CMK (cell line): ENCODE results near the gene SETD5.

Experiments
- DNase-seq: peaks from one replicate; pipeline ENCODE4 v3.0.0-alpha.2; 2010; ENCODE audit warnings: low read depth

SETD5 gene

DNA sequence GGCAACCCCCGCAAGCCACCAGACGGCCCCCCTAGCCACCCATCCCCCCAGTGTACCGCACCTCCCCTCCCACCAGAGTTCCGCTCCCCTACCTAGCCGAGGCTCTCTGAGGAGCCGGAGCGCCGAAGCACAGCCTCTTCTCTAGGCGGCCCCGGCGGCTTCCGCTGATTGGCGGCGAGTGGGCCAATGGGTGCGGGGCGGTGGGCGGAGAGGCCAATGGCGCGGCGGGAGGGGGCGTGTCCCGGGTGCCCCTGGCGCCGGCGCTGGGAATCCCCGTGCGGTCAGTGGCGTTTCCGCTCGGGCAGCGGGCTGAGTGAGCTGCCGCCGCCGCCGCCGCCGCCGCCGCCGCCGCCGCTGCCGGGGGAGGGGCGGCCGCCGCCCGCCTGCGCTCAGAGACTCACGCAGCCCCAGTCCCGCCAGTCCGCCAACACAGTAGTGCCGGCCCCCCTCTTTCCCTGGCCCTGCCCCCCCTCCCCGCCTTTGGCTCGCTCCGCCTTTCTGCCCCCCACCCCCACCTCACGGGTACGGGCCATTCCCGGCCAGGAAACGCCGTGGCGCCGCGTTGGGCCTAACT lies at the start of gene SETD5:
SETD5 (plus strand) TSS at position 284 of the 574 bp plus-strand sequence. CDS start 31,324 bp downstream, outside the sequence.
- peak; percentile 91 for DNase-seq

- DNase-seq = no peak
Measured at GRCh38 chr3:9347887-9348286, 49.5 kb upstream of the SETD5 start.

DNA sequence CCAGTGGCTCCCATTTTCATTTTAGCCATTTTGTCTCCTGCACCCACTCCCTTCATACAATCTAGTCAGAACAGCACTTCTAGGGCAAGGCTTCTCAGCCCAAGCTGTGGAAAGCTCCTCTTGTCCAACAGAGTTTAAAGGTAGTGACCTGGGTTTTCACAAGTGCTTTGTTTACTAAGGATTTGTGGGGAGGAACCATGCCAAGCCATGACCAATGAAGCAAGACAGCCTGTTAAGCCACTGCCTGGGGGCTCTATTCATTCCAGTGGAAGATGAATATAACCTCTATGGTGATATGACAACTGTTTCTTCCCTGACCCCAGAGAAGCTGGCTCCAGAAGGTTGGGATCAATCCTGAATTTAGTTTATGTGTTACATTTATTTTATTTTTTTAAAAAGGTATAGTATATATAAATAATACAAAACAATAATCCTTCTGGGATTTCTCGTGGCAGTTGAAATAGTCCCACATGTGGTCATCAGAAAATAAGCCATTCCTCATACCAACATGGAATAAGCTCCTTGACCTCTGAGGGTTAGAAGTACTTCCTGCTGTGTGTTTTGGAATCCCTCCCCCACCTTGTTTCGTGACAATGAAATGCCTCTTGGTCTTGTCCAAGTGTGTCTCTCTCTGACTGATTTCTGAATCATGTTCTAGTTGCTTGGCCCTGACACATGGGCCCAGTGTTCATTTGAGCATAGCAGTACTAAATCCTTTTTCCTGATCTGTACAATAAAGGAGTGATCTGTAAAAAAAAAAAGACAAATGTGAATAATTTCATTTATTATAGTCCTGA lies 47.9 kb upstream of the SETD5 start:
- no peak for DNase-seq

DNA sequence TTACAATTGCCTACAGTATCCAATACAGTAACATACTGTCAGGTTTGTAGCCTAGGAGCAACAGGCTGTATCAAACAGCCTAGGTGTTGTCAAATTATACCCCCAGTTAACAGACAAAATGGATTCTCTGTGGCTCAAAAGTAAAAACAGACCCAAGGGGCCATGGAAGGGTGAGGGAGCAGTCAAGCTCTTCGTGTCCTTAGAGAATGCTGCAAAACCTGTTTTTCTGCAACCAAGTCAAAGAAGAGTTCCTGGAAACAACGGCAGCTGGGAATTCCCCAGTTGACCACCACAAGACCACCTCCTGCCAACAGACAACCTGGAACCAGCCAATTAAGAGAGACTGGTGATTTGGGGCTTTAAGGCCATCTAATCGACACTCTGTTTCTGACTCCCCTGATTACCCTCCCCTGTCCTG lies 45.7 kb upstream of the SETD5 start:
- DNase-seq = no peak

GRCh38 chr3:9352917-9353752 lies 44.3 kb upstream of the SETD5 start:
- no peak for DNase-seq

DNA sequence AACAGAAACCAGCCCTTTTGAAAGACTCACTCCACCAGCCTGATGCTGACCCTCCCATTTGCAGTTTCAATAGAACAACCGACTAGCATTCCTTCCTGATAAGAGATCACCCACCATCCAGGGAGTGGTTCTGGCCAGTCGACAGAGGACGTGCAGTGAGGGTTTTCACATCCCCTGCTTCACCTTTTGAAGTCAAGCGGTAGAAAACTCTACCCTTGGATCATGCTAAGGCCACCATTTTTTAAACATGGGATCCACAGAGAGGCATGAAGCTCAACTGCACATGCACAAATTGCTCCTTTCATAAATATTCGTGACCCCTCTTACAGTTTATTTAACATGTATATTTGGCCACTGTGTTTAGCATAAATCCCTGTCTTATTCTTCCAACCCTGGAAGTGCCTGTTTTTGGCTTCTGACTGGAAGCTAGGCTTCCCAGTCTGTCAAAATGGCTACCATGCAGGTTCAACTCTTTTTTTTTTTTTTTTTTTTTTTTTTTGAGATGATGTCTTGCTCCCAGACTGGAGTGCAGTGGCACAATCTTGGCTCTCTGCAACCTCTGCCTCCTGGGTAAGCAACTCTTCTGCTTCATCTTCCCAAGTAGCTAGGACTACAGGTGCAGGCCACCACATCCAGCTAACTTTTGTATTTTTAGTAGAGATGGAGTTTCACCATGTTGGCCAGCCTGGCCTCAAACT lies 35.6 kb upstream of the SETD5 start:
- no peak for DNase-seq

GRCh38 chr3:9362731-9363530 lies 34.5 kb upstream of the SETD5 start, which contains the start of gene THUMPD3:
Gene THUMPD3, plus strand, starts transcription at chr3:9363054. Its CDS starts 2,015 bp downstream, at chr3:9365069.
- peak; percentile 88 for DNase-seq

GRCh38 chr3:9369508-9369907 lies 27.9 kb upstream of the SETD5 start:
- DNase-seq = no peak

- no peak for DNase-seq
Measured at GRCh38 chr3:9373465-9373864, 23.9 kb upstream of the SETD5 start.

DNA sequence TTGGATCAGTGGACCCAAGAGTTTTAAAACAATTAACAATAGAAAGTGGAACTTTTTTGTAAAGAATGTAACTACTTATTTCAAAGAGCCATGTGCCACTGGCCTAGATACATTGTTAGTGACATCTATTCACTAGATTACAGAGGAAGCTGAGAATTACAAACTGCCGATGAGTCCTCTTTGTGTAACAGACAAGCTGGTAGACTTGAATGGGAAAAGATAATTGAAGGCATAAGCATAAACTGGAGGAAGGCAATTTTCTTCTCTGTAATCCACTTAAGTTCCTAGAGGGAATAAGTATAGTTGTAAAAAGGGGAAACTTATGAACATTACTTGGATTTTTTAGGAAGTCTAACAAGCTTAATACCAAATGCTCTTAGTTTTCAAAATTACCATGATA lies 19.4 kb upstream of the SETD5 start:
- no peak for DNase-seq

DNA sequence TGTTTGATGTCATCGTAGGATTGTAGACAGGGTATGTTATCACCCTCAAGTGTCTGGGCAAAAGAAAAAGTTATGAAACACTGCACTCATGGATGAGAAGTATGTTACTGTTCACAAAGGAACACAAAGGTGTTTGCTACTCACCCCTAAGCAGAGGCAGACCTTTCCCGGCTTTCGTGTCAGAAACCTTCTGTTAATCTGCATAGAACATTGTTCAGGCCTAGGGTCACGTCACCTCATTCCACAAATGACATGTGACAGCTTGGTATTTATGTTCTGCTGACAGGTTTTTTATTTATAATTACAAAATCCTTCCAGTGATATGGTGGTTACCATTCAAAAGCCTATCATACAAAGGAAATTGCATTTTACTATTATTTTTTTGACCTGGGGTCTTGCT lies 18.1 kb upstream of the SETD5 start:
- no peak for DNase-seq

DNA sequence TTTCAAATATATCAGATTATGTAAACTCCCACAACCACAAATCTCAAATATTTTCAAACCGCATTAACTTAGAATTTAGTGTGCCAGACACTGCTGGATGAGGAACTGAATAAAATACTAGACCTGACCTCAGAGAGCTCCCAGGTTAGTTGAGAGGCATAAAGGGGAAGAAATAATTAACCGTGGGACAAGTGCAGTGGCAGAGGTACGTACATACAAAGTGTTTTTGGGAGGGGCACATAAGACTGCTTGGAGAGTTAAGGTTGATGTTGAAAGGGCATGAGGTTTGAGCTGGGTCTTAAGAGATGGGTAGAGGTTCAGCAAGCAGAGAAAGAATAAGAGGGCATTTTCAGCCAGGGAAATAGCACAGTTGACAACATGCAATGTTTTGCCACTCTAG lies 17.4 kb upstream of the SETD5 start:
- DNase-seq = no peak

GRCh38 chr3:9384141-9384828 lies 13.1 kb upstream of the SETD5 start:
- no peak for DNase-seq

- DNase-seq = no peak
Measured at GRCh38 chr3:9385187-9386077, 12.0 kb upstream of the SETD5 start.

DNA sequence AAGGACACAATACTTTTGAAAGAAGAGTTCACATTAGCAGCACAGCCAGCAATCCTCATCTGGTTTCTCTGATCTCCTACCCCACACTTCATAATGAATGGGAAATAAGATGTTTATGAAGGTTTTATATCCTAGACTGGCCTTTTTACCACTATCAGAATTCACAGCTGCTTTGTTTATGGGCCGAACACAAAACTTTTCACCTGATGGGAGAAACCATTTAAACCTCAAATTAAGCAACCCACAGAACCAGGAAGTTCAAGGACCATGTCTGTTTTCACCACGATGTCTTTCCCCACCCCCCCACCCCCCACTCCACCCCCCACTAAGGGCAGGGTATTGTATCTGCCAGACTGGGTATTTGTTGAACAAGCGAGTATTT lies 11.3 kb upstream of the SETD5 start:
- DNase-seq = no peak

GRCh38 chr3:9386501-9387321 lies 10.7 kb upstream of the SETD5 start:
- DNase-seq = no peak

DNA sequence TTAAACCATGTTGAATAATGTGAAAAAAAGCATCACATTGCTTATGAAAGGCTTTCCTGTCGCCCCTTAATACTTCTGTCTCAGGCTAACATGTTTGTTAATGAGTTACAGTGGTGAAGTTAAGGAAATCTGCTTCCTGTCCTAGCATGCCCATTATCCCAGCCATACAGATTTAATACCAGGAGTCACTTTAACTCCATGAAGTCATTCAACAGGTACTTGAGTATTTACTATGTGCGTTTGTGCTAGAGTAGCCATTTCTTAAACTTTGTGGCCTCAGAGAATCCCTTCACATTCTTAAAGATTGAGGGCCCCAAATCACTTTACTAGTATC lies 10.1 kb upstream of the SETD5 start:
- DNase-seq = no peak

DNA sequence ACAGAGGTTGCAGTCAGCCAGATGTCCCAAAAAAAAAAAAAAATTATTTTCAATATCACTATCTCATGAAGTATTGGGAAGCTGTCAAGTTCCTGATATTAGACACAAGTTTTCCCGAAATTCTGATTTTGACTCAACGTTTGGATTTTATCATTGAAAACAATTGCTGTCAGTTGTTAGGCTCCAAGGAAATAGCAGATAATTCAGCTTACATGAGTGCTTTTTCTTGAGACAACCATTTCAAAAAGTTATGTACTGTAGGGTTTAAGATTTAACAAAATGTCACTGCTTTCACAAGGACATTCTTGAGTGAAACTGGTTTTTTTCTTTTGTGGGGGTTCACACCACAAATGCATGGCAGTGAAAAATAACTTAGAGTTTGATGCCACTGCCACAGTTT lies 9.3 kb upstream of the SETD5 start:
- DNase-seq = no peak
